H1 (cell line): ENCODE results near the gene ARHGEF4.

Experiments used
- BACH1 ChIP-seq: IDR thresholded peaks from 2 replicates; pipeline ENCODE4 v1.6.1; 2012; ENCODE audit warnings: low read length, improper control_type of control experiment
- BCL11A ChIP-seq, 2 experiments: IDR thresholded peaks; one replicate each; pipeline ENCODE4 v1.6.1; 2011; ENCODE audit warnings: low read depth in 2 of 2, low read length in 2 of 2, mild to moderate bottlenecking in 2 of 2
- CEBPB ChIP-seq: IDR thresholded peaks from 2 replicates; pipeline ENCODE4 v1.6.1; 2012; ENCODE audit warnings: low read depth, low read length
- CTCF ChIP-seq, 3 experiments: IDR thresholded peaks; 1 replicate in 2 of 3; 2 replicates in 1 of 3; pipeline versions ENCODE4 v1.5.1 to v1.6.1; 2011; ENCODE audit warnings: low read length in 3 of 3, mild to moderate bottlenecking in 3 of 3, inconsistent platforms in 2 of 3, low read depth in 1 of 3, moderate library complexity in 1 of 3; ENCODE audit not compliant: insufficient read depth in 1 of 3; ENCODE audit errors: control extremely low read depth in 1 of 3
- EZH2 ChIP-seq: fragments of 200-600 bp; sonication (generic); IDR thresholded peaks from 2 replicates; pipeline ENCODE4 v1.7.1; 2012; ENCODE audit warnings: low read depth, mild to moderate bottlenecking, moderate library complexity, low read length, inconsistent platforms; ENCODE audit not compliant: severe bottlenecking
- GABPA ChIP-seq: IDR thresholded peaks from 2 replicates; pipeline ENCODE4 v1.6.1; 2011; ENCODE audit warnings: mild to moderate bottlenecking, low read length, moderate library complexity, borderline replicate concordance; ENCODE audit not compliant: insufficient read depth
- MAX ChIP-seq: IDR thresholded peaks from 2 replicates; pipeline ENCODE4 v1.6.1; 2012; ENCODE audit warnings: inconsistent platforms
- POLR2AphosphoS5 ChIP-seq: IDR thresholded peaks from 2 replicates; pipeline ENCODE4 v1.6.1; 2011; ENCODE audit warnings: low read depth, low read length
- RFX5 ChIP-seq: IDR thresholded peaks from 2 replicates; pipeline ENCODE4 v1.6.1; 2011; ENCODE audit warnings: low read depth, low read length, improper control_type of control experiment, borderline replicate concordance
- RXRA ChIP-seq: IDR thresholded peaks from 2 replicates; pipeline ENCODE4 v1.6.1; 2011; ENCODE audit warnings: low read depth, mild to moderate bottlenecking, low read length, moderate library complexity; ENCODE audit not compliant: insufficient read depth
- SP1 ChIP-seq: IDR thresholded peaks from 2 replicates; pipeline ENCODE4 v1.6.1; 2011; ENCODE audit warnings: low read depth, low read length

GRCh38 chr2:130884013-130884412 lies 47.3 kb downstream of the ARHGEF4 start:
- TF ChIP-seq SP1: no peak
- no peak for TF ChIP-seq MAX
- no peak for TF ChIP-seq BACH1
- TF ChIP-seq EZH2: no peak
- no peak for TF ChIP-seq CTCF (IDR thresholded peaks at IDR 0.05; ENCODE audit: control extremely low read depth in 1 of 3, insufficient read depth in 1 of 3, low read depth in 1 of 3, low read length in 3 of 3)
- no peak for TF ChIP-seq GABPA
- no peak for TF ChIP-seq BCL11A (IDR thresholded peaks at IDR 0.05; ENCODE audit: low read depth in 2 of 2, low read length in 2 of 2)
- TF ChIP-seq POLR2AphosphoS5: no peak
- TF ChIP-seq RXRA: no peak
- TF ChIP-seq RFX5: no peak
- no peak for TF ChIP-seq CEBPB
